ENCODE data around the gene LMF1.

LMF1 gene

GRCh38 chr16:805474-805873 lies 165.3 kb downstream of the LMF1 start:
- Mint-ChIP-seq H3K4me3 (no peak overlapping the region), H3K36me3 (no peaks in the 10 kb centered on the region), H3K9me3 (no peaks in the 10 kb centered on the region), H3K27me3 (peaks cover 3% of the 10 kb centered on the region), H3K27ac (no peak overlapping the region), H3K4me1 (peaks cover 3% of the 10 kb centered on the region)
- no peak for ATAC-seq (ENCODE audit: low read depth)
- DNase-seq (ENCODE audit: low spot score in 2 of 2), result no peak

GRCh38 chr16:804193-805048 lies 166.4 kb downstream of the LMF1 start:
- ATAC-seq (ENCODE audit: low read depth) (no peak), DNase-seq (ENCODE audit: low spot score in 2 of 2) (no peak)
- H3K27ac Mint-ChIP-seq, result no peak overlapping the region
- no peaks in the 10 kb centered on the region for H3K27me3 Mint-ChIP-seq
- H3K4me1 Mint-ChIP-seq, result peaks cover 3% of the 10 kb centered on the region
- no peaks in the 10 kb centered on the region for H3K36me3 Mint-ChIP-seq
- no peaks in the 10 kb centered on the region for H3K9me3 Mint-ChIP-seq
- H3K4me3 Mint-ChIP-seq, result no peak overlapping the region

GRCh38 chr16:803754-804080 lies 167.1 kb downstream of the LMF1 start:
- Mint-ChIP-seq H3K27ac (no peak overlapping the region), H3K36me3 (no peaks in the 10 kb centered on the region), H3K4me3 (no peak overlapping the region), H3K4me1 (peaks cover 3% of the 10 kb centered on the region), H3K9me3 (no peaks in the 10 kb centered on the region), H3K27me3 (peaks cover under 1% of the 10 kb centered on the region)
- DNase-seq (ENCODE audit: low spot score in 2 of 2), result no peak
- ATAC-seq (ENCODE audit: low read depth), result no peak
